ENCODE results near the gene DYTN. TPM values are rescaled to one million over a fixed set of nuclear protein-coding genes. Genes with fewer than 3 reads are reported as not detected.

DYTN gene
- total RNA-seq, 1 experiment from 2014 or later = not detected

GRCh38 chr2:206698811-206699210 lies 19.4 kb downstream of the DYTN start:
- Histone ChIP-seq H3K79me2 (ENCODE audit: insufficient read depth, low read length) (no peaks in the 10 kb centered on the region), H3K36me3 (ENCODE audit: control insufficient read depth in 1 of 2, insufficient read depth in 2 of 2, low read length in 2 of 2) (no peaks in the 10 kb centered on the region), H3K9me2 (ENCODE audit: insufficient read depth) (no peaks in the 10 kb centered on the region), H3K4me3 (replicated peaks in 1 of 2; ENCODE audit: low read depth in 1 of 2, low read length in 2 of 2) (no peak overlapping the region), H3K9me3 (ENCODE audit: control insufficient read depth in 1 of 2, insufficient read depth in 1 of 2, low read depth in 1 of 2, low read length in 2 of 2) (no peaks in the 10 kb centered on the region), H4K20me1 (ENCODE audit: insufficient read depth) (no peaks in the 10 kb centered on the region), H3K27me3 (ENCODE audit: insufficient read depth, low read length) (no peaks in the 10 kb centered on the region), H3K4me2 (ENCODE audit: low read length) (no peak overlapping the region), H2AFZ (ENCODE audit: low read depth, low read length, poor library complexity, severe bottlenecking) (no peak overlapping the region), H3K9ac (ENCODE audit: low read length) (no peak overlapping the region), H3K4me1 (ENCODE audit: control insufficient read depth in 1 of 2, insufficient read depth in 2 of 2, low read length in 2 of 2) (no peaks in the 10 kb centered on the region), H3K27ac (ENCODE audit: low read depth, low read length) (no peak overlapping the region)
- ATAC-seq = no peak
- TF ChIP-seq POLR2AphosphoS5 (IDR thresholded peaks at IDR 0.05; ENCODE audit: low read depth, low read length) (no peak), RAD21 (IDR thresholded peaks at IDR 0.05; ENCODE audit: low read depth) (no peak), ELF1 (IDR thresholded peaks at IDR 0.05; ENCODE audit: borderline replicate concordance, low read depth) (no peak), EZH2 (IDR thresholded peaks at IDR 0.05) (no peak), EZH2phosphoT487 (IDR thresholded peaks at IDR 0.05; ENCODE audit: borderline replicate concordance) (no peak), SP1 (IDR thresholded peaks at IDR 0.05; ENCODE audit: low read depth) (no peak), YY1 (IDR thresholded peaks at IDR 0.05; ENCODE audit: extremely low read depth, insufficient replicate concordance, low read depth, low read length) (no peak), ZBTB33 (IDR thresholded peaks at IDR 0.05; ENCODE audit: extremely low read depth, insufficient replicate concordance, low read length) (no peak), FOSL1 (IDR thresholded peaks at IDR 0.05; ENCODE audit: low read depth) (no peak), CBX3 (IDR thresholded peaks at IDR 0.05; ENCODE audit: low read depth) (no peak), REST (IDR thresholded peaks at IDR 0.05; ENCODE audit: low read depth) (no peak), ZFX (IDR thresholded peaks at IDR 0.05) (no peak), MAX (IDR thresholded peaks at IDR 0.05) (no peak), POLR2A (IDR thresholded peaks at IDR 0.05; ENCODE audit: borderline replicate concordance, extremely low read depth, insufficient read depth, insufficient read length) (no peak), JUND (IDR thresholded peaks at IDR 0.05) (no peak), CTCF (IDR thresholded peaks at IDR 0.05 in 2 of 3, conservative IDR thresholded peaks at IDR 0.05 in 1 of 3; ENCODE audit: borderline replicate concordance in 1 of 3, insufficient read depth in 1 of 3, low read depth in 2 of 3, low read length in 2 of 3) (no peak)
- ChIA-PET RAD21 (ENCODE audit: low non-redundant PET in 1 of 2, low total read pairs in 2 of 2, uncharacterized antibody in 2 of 2, unreplicated experiment in 2 of 2) (no interaction called here), CTCF (no interaction called here), POLR2A (no interaction called here)
- DNase-seq (ENCODE audit: low read depth, low spot score) = no peak
- intact Hi-C loops (cut with micrococcal nuclease) = loop anchor here (10.0 kb wide), 1 partner anchor 1026 kb away; no protein-coding TSS in a partner anchor
- BruUV-seq (replicated peaks) = no TSS peak

All from HCT116 (cell line).